Activated CD4-positive, alpha-beta memory T cell treated with anti-CD3 and anti-CD28 coated beads for 36 hours (primary cell): ENCODE results near the gene RNU1-2. TPM values are rescaled to one million over a fixed set of nuclear protein-coding genes. Genes with fewer than 3 reads are reported as not detected.
"Not testable (repeated sequence)": the region's sequence is repeated elsewhere in the genome, so short reads cannot be mapped to it uniquely, and the experiment has no call there.

Experiments used
- CTCF ChIA-PET: fragments of 350-600 bp; sonication (Branson Sonifier 250); formaldehyde crosslinking; loops from one replicate; lab custom pipeline; 2021; ENCODE audit warnings: antibody characterized with exemption, inconsistent platforms; lab: Charles Lee
- POLR2A ChIA-PET: fragments of 350-600 bp; sonication (Branson Sonifier 250); formaldehyde crosslinking; loops from one replicate; lab custom pipeline; 2021; ENCODE audit warnings: antibody characterized with exemption; lab: Charles Lee
- DNase-seq: peaks from one replicate; pipeline ENCODE4 v3.0.0-alpha.2; 2020
- H3K27ac Mint-ChIP-seq: one replicate; pipeline ENCODE4 v1.8.0; 2021; ENCODE audit warnings: mixed read lengths
- H3K27me3 Mint-ChIP-seq: one replicate; pipeline ENCODE4 v1.8.0; 2021; ENCODE audit warnings: mixed read lengths
- H3K36me3 Mint-ChIP-seq: one replicate; pipeline ENCODE4 v1.8.0; 2021; ENCODE audit warnings: mixed read lengths
- H3K4me1 Mint-ChIP-seq: one replicate; pipeline ENCODE4 v1.8.0; 2021; ENCODE audit warnings: low read depth, mixed read lengths
- H3K4me3 Mint-ChIP-seq: one replicate; pipeline ENCODE4 v1.8.0; 2021; ENCODE audit warnings: mild to moderate bottlenecking, mixed read lengths
- H3K9me3 Mint-ChIP-seq: one replicate; pipeline ENCODE4 v1.8.0; 2021; ENCODE audit warnings: mixed read lengths
- intact Hi-C: fragments of 100-400 bp; cut with micrococcal nuclease; formaldehyde crosslinking; loops from one replicate; pipeline ENCODE4 v1.15.1; 2023
- microRNA-seq: library from miRNA; unstranded; fragments of <30 nt; microRNA quantifications from one replicate; pipeline ENCODE4 v1.2.0, GENCODE V29; 2022; ENCODE audit warnings: borderline number of aligned reads, borderline microRNAs expressed, borderline replicate concordance
- total RNA-seq, 2 experiments: library from RNA; stranded (reverse); gene quantifications; one replicate each; pipeline ENCODE4 v1.2.3, GENCODE V29; 2021

The RNU1-2 gene
- total RNA-seq, 2 experiments from 2014 or later: 1,390 to 1,409 TPM

DNA sequence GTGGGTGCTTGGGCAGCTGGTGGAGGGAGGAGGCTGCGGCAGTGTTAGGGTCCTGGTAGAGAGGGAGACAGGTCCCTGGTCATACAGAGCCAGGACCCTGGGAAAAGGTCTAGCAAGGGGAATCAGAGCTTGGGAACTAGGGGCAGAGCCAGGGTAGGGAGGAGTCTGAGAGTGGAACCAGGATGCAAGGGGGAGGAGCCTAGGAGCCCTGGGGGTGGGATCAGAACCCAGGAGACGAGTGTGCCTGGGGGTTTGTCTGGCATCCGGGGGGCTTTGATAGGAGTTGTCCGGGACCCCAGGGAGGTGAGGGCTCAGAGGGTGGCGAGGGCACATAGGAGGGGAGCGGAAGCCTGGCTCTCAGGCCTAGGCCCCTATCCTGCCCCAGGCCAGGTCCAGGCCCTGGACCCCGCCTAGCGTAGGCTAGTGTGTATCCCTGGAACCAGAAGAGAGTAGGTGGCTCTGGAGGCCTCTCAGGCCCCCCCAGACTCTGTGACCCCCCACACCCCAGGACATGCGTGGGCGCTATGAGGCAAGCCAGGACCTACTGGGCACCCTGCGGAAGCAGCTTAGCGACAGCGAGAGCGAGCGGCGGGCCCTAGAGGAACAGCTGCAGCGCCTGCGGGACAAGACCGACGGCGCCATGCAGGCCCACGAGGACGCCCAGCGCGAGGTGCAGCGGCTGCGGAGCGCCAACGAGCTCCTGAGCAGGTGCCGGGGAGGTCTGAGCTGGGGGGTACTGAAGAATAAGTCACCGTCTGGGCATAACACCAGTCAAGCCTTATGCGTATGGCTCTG lies 43.8 kb downstream of the RNU1-2 start:
- intact Hi-C loops, H3K27me3 Mint-ChIP-seq, H3K27ac Mint-ChIP-seq, DNase-seq, H3K9me3 Mint-ChIP-seq, H3K36me3 Mint-ChIP-seq, POLR2A ChIA-PET, H3K4me1 Mint-ChIP-seq, H3K4me3 Mint-ChIP-seq: not testable (repeated sequence)
- CTCF ChIA-PET: interaction anchor here (0.7 to 1.0 kb wide), 2 partner anchors 12 to 232 kb away, joined by 4 read pairs; no protein-coding TSS in a partner anchor

DNA sequence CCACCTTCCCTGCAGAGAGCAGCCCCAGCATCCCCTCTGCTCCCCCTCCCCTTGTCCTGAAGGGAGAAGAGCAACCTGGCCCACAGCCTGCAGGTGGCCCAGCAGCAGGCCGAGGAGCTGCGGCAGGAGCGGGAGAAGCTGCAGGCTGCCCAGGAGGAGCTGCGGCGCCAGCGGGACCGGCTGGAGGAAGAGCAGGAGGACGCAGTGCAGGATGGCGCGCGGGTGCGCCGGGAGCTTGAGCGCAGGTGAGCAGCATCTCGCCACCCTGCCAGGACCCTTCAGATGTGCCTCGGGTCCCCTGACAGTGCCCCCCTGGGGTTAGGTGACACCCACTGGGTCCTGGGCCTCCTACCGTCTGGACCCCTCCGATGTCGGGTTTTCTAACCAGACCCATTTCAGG lies 48.3 kb downstream of the RNU1-2 start:
- no peaks in the 10 kb centered on the region for H3K4me1 Mint-ChIP-seq
- no peak for DNase-seq
- ChIA-PET POLR2A (no interaction called here), CTCF (interaction anchor here (1.4 kb wide), 1 partner anchor 323 kb away, joined by 5 read pairs; no protein-coding TSS in a partner anchor)
- H3K36me3 Mint-ChIP-seq: peaks cover 3% of the 10 kb centered on the region
- no peaks in the 10 kb centered on the region for H3K27me3 Mint-ChIP-seq
- intact Hi-C loops: no loop called here
- H3K27ac Mint-ChIP-seq: no peak overlapping the region
- no peaks in the 10 kb centered on the region for H3K9me3 Mint-ChIP-seq
- no peak overlapping the region for H3K4me3 Mint-ChIP-seq

DNA sequence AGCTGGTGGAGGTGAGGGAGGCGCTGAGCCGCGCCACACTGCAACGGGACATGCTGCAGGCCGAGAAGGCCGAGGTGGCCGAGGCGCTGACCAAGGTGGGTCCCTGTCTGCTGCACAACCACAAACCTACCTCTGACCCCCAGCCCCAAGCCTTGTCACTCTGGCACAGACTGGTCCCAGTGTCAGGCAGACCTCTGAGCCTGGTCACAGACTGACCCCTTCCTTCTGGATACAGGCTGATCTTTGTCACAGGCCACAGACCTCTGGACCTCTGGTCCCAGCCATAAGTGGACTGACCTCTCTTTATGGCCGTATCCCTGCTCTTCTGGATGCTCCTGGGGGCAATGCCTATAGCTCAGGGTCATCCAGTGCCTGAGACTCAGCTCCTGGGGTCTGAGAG lies 49.7 kb downstream of the RNU1-2 start:
- H3K27me3 Mint-ChIP-seq, H3K9me3 Mint-ChIP-seq, H3K4me3 Mint-ChIP-seq, H3K36me3 Mint-ChIP-seq, DNase-seq, CTCF ChIA-PET, H3K4me1 Mint-ChIP-seq, H3K27ac Mint-ChIP-seq, POLR2A ChIA-PET, intact Hi-C loops: not testable (repeated sequence)

Small RNA genes within 50 kb of the gene (microRNA-seq; reads per million reads assigned to microRNA genes)
- not detected for gene MIR3675

Other genes starting within 250 kb of the RNU1-2 start
- gene RNU1-3, start 229.0 kb upstream of the RNU1-2 start, total RNA-seq: 1,000 to 10,000 TPM; 1,390 to 1,409 TPM
- 1,000 to 10,000 TPM; 1,390 to 1,409 TPM for gene RNU1-4, start 155.5 kb upstream of the RNU1-2 start, total RNA-seq
- 10 to 100 TPM; 15.9 to 18.7 TPM for gene CROCC, start 26.0 kb downstream of the RNU1-2 start, total RNA-seq
- not detected for gene MFAP2, start 84.6 kb downstream of the RNU1-2 start, total RNA-seq
- 10 to 100 TPM; 41.8 to 45.9 TPM for gene ATP13A2, start 115.9 kb downstream of the RNU1-2 start, total RNA-seq
- gene SDHB, start 158.1 kb downstream of the RNU1-2 start, total RNA-seq: 100 to 1,000 TPM; 154 to 163 TPM
- gene PADI2, start 223.5 kb downstream of the RNU1-2 start, total RNA-seq: not detected